ENCODE data around the gene RNU6-9.

DNA sequence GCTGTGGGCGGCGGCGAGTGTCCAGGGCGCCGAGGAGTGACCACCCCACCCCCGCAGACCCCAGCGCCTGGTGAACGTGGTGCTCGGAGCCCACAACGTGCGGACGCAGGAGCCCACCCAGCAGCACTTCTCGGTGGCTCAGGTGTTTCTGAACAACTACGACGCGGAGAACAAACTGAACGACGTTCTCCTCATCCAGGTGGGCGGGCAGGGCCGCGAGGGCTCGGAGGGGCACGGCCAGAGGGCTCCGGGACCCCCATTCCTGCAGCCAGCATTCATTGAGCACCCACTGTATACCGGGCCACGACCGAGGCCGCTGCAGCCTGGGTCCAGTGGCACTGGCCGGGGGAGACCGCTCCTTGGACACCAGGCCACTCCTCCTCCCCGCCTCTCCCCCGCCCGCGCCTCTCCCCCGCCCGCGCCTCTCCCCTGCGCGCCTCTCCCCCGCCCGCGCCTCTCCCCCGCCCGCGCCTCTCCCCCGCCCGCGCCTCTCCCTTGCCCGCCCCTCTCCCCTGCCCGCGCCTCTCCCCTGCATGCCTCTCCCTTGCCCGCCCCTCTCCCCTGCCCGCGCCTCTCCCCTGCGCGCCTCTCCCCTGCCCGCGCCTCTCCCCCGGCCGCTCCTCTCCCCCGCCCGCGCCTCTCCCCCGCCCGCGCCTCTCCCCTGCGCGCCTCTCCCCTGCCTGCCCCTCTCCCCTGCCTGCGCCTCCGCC is 49.3 kb upstream of the RNU6-9 start:
- TF ChIP-seq EZH2phosphoT487 (IDR thresholded peaks at IDR 0.05; ENCODE audit: borderline replicate concordance, low read length) = no peak
- TF ChIP-seq, protein P1, sequence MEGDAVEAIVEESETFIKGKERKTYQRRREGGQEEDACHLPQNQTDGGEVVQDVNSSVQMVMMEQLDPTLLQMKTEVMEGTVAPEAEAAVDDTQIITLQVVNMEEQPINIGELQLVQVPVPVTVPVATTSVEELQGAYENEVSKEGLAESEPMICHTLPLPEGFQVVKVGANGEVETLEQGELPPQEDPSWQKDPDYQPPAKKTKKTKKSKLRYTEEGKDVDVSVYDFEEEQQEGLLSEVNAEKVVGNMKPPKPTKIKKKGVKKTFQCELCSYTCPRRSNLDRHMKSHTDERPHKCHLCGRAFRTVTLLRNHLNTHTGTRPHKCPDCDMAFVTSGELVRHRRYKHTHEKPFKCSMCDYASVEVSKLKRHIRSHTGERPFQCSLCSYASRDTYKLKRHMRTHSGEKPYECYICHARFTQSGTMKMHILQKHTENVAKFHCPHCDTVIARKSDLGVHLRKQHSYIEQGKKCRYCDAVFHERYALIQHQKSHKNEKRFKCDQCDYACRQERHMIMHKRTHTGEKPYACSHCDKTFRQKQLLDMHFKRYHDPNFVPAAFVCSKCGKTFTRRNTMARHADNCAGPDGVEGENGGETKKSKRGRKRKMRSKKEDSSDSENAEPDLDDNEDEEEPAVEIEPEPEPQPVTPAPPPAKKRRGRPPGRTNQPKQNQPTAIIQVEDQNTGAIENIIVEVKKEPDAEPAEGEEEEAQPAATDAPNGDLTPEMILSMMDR (conservative IDR thresholded peaks at IDR 0.05; ENCODE audit: low read depth, low read length) = no peak
